HTR-8/SVneo (cell line): Measurements from ENCODE around the gene CIB1.

Experiments
- DNase-seq: peaks from one replicate; pipeline ENCODE4 v3.0.0; 2011; ENCODE audit warnings: low spot score, mixed read lengths; ENCODE audit not compliant: insufficient read length
- FAIRE-seq: peaks from 2 replicates; lab custom pipeline; 2011; peaks lifted over from hg19 to GRCh38; lab: Jason Lieb, UNC

The CIB1 gene

GRCh38 chr15:90219421-90220141 is 14.2 kb downstream of the CIB1 start:
- DNase-seq (no peak), FAIRE-seq (no peak)

GRCh38 chr15:90217671-90218394 is 15.9 kb downstream of the CIB1 start:
- FAIRE-seq (no peak), DNase-seq (no peak)

GRCh38 chr15:90214553-90215196 is 19.1 kb downstream of the CIB1 start:
- no peak for DNase-seq
- no peak for FAIRE-seq

- FAIRE-seq (no peak), DNase-seq (no peak)
Measured at GRCh38 chr15:90213818-90214204, 19.9 kb downstream of the CIB1 start.

GRCh38 chr15:90213122-90213817 is 20.5 kb downstream of the CIB1 start:
- DNase-seq (no peak), FAIRE-seq (no peak)

GRCh38 chr15:90212221-90213098 is 21.3 kb downstream of the CIB1 start:
- DNase-seq (no peak), FAIRE-seq (no peak)

- FAIRE-seq, result no peak
- DNase-seq, result peak; percentile 66
Measured at GRCh38 chr15:90211440-90212143, 22.1 kb downstream of the CIB1 start.

- no peak for FAIRE-seq
- DNase-seq, result no peak
Measured at GRCh38 chr15:90211009-90211408, 22.7 kb downstream of the CIB1 start.

- DNase-seq (no peak), FAIRE-seq (no peak)
Measured at GRCh38 chr15:90210593-90210992, 23.1 kb downstream of the CIB1 start.

- no peak for FAIRE-seq
- DNase-seq, result no peak
Measured at GRCh38 chr15:90209591-90209990, 24.1 kb downstream of the CIB1 start.

- FAIRE-seq (no peak), DNase-seq (no peak)
Measured at GRCh38 chr15:90208356-90208755, 25.4 kb downstream of the CIB1 start.

- FAIRE-seq (no peak), DNase-seq (no peak)
Measured at GRCh38 chr15:90207252-90207651, 26.5 kb downstream of the CIB1 start.

GRCh38 chr15:90205886-90206285 is 27.9 kb downstream of the CIB1 start:
- no peak for FAIRE-seq

GRCh38 chr15:90205050-90205848 is 28.5 kb downstream of the CIB1 start:
- DNase-seq, result no peak
- FAIRE-seq, result no peak

More at GRCh38 chr15:90205886-90206285, 27.9 kb downstream of the CIB1 start:
- no peak for DNase-seq

- DNase-seq (no peak), FAIRE-seq (no peak)
Measured at GRCh38 chr15:90203922-90204321, 29.8 kb downstream of the CIB1 start.

GRCh38 chr15:90203473-90203872 is 30.3 kb downstream of the CIB1 start:
- DNase-seq (no peak), FAIRE-seq (no peak)

GRCh38 chr15:90202929-90203328 is 30.8 kb downstream of the CIB1 start:
- FAIRE-seq, result no peak
- DNase-seq, result no peak

GRCh38 chr15:90201944-90202375 is 31.8 kb downstream of the CIB1 start:
- FAIRE-seq (no peak), DNase-seq (no peak)
